GM18499 (cell line): ENCODE measurements around the gene STRA8.
"Not testable (repeated sequence)": the region's sequence is repeated elsewhere in the genome, so short reads cannot be mapped to it uniquely, and the experiment has no call there.

Experiments used
- ATAC-seq: cut with Tn5 transposase; IDR thresholded peaks from one replicate; pipeline ENCODE4 v1.9.1; 2021; ENCODE audit warnings: moderate number of reproducible peaks; ENCODE audit not compliant: insufficient read depth, unreplicated experiment

STRA8 gene

DNA sequence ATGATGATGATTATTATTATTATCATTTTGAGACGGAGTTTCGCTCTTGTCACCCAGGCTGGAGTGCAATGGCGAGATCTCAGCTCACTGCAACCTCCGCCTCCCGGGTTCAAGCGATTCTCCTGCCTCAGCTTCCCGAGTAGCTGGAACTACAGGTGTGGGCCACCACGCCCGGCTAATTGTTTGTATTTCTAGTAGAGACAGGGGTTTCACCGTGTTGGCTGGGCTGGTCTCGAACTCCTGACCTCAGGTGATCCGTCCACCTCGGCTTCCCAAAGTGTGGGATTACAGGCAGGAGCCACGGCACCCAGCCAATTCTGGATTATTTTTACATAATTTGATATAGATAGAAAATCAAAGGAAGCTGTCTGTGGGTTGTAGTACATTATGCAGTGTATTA, 457 bp downstream of the STRA8 start:
- not testable (repeated sequence) for ATAC-seq

DNA sequence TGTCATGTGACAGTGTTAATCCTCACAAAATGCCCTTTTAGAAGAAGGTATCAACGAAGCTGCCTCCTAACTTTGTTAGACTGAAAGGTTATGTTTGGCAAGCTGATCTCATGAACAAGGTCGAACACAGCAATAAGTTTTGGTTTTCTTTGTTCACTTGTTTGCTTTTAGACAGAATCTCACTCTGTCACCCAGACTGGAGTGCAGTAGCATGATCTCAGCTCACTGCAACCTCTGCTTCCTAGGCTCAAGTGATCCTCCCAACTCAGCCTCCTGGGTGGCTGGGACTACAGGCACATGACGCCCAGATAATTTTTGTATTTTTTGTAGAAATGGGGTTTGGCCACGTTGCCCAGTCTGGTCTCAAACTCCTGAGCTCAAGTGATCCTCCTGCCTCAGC, 1.1 kb downstream of the STRA8 start:
- no peak for ATAC-seq

DNA sequence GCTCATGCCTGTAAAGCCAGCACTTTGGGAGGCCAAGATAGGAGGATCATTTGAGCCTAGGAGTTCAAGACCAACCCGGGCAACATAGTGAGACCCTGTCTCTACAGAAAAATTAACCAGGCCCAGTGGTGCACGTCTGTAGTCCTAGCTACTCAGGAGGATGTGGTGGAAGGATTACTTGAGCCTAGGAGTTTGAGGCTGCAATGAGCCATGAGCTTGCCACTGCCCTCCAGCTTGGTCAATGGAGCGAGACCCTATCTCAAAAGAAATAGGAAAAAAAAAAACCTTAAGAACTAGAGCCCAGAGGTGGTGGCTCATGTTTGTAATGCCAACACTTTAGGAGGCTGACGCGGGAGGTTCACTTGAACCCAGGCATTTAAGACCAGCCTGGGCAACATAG, 2.2 kb downstream of the STRA8 start:
- no peak for ATAC-seq

DNA sequence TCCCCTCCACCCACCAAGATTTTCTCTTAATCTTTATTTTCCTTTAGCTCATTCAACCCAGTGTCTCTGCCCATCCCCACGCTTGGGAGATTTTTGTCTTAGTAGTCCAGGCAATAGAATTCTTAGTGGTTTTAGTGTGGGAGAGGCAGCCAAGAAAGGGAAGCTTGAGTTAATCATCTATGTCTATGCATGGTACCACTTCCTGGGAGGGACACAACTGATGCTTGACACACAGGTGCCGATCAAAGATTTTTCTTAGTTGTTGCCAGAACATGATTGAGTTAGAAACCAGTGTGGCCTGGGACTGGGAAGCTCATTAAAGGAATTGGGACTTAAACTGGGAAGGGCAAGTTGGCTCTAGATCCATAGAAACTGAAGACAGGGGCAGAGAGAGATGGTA, 3.1 kb downstream of the STRA8 start:
- peak; percentile 71 for ATAC-seq

DNA sequence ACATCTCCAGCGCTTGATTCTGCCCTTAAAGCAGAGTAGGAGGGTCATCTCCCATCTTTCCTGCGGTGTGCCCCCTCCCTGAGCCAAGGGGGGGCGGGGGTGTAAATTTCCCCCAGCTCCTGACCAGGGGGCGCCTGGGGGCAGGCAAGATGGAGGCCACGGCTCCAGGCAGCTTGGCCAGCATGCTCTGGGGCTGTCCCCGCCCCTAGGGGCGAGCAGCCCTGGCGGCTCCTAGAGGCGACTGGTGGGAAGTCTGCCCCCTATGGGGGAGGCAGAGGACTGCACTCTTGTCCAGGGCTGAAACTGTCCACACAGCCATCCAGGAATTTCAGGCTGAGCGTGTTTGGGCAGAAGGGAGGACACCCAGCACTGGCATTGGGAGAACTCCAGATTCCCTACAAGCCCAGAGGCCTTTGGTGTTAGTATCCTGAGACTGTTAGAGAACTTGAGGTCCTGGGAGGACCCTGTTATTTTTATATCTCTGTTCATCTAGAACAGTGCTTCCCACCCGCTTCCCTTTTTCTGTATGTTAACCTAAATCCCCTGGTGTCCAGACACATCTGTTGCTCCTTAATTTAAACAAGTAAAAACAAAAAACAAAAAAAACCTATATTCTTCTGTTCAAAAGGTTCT, 4.6 kb downstream of the STRA8 start:
- ATAC-seq: no peak

DNA sequence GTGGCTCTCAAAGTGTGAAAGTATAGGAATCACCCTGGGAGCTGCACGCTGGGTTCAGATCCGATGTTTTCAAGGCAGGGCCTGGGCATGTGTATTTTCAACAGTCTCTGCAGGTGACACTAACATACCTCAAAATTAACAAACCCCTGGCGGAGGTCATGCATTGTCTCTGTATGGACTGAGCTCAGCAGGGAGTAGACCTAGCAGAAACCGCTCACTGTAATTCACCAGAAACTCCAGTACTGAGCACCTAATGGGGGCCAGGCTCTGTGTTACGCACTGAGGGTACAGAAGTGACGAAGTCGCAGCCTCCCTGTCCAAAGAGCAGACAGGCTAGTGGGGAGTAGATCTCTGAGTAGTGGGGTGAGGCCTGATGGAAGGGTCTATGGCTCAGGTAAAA, 5.6 kb downstream of the STRA8 start:
- ATAC-seq: no peak

DNA sequence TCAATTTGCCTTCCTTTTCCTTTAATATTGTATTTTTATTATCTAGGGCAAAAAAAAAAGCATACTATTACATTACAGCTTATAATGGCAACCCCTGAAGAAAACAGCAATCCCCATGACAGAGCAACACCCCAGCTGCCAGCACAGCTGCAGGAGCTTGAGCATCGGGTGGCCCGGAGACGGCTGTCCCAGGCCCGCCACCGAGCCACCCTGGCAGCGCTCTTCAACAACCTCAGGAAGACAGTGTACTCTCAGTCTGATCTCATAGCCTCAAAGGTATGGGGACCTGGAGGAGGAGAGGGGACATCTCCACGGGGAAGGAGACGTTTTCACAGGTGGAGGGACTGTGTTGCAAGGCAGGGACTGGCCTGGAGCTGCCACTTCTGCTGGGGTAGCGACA, 6.8 kb downstream of the STRA8 start:
- ATAC-seq: no peak

DNA sequence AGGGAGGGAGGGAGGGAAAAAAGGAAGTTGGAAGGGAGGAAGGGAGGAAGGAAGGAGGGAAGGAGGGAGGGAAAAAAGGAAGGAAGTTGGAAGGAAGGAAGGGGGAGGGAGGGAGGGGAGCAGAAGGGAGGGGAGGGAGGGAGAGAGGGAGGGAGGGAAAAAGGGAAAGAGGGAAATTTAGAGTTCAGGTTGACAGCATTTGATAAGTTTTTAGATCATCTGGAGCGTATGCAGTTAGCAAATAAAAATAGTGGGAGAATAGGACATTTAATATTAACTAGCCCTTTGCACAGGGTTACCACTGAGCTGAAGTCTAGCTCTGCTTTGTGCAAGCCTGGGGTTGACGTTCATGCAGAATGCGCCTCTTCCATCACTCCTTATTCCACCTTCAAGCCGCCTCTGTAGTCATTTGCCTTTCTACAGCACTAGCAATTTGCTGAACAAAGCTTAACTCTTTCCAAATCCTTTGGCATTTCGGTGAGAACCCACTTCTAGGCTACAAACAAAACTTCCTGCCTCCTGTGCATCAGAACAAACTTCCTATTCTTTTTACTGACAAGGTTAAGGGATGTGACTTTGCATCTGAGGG, 8.6 kb downstream of the STRA8 start:
- ATAC-seq: no peak

DNA sequence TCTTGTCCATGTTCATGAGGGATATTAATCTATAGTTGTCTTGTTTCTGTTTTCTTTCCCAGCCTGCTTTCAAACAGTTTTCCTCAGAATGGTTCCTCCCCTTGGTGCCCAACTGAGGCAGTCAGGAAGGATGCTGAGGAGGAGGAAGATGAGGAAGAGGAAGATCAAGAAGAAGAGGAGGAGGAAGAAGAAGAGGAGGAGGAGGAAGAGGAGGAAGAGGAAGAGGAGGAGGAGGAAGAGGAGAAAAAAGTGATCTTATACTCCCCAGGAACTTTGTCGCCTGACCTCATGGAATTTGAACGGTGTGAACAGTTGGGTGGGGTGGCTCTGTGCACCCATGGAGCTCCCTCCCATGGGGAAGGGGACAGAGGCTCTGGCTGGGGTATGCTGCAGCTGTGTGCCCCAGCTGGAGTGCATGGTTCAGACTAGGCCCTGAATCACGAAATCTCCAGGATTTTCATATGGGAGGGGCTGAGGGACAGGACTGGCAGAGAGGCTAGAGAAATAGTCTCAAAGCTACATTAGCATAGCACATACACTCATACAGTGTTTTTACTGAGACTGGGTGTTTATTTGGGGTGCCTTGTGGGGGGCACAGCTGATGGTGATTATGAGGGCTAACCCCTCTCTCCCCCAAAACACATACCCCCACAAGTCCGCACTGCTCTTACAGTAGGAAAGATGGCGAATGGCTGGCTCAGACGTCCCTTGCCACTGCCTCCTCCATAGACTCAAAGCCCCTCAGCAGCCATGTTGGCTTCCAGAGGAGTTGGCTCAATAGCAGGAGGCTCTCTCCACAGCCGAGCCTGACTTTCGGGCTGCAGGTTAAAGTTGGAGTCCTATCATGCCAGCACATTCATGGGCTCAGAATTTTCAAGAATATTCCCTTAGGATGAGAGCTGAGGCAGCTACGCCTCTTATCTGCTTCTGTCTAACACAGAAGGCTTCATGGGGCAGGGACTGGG, 11.9 kb downstream of the STRA8 start:
- no peak for ATAC-seq

DNA sequence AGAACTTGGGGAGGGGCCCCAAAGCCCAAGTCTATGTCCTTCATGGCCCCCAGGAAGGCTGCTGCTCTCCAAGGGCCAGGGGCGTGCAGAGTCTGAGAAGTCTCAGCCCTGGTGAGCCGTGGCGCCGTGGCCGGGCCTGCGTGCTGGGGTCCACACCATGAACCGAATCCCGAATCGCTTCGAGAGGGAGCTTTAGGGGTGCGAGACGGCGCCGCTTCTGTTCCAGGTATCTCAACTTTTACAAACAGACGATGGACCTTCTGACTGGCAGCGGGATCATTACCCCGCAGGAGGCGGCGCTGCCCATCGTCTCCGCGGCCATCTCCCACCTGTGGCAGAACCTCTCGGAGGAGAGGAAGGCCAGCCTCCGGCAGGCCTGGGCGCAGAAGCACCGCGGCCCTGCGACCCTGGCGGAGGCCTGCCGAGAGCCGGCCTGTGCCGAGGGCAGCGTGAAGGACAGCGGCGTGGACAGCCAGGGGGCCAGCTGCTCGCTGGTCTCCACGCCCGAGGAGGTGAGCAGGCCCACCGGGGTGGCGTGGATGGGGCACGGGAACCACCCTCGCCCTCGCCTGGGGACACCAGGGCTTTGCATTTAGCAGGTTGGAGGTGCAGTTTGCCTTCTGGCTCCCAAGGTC, 12.7 kb downstream of the STRA8 start:
- no peak for ATAC-seq

DNA sequence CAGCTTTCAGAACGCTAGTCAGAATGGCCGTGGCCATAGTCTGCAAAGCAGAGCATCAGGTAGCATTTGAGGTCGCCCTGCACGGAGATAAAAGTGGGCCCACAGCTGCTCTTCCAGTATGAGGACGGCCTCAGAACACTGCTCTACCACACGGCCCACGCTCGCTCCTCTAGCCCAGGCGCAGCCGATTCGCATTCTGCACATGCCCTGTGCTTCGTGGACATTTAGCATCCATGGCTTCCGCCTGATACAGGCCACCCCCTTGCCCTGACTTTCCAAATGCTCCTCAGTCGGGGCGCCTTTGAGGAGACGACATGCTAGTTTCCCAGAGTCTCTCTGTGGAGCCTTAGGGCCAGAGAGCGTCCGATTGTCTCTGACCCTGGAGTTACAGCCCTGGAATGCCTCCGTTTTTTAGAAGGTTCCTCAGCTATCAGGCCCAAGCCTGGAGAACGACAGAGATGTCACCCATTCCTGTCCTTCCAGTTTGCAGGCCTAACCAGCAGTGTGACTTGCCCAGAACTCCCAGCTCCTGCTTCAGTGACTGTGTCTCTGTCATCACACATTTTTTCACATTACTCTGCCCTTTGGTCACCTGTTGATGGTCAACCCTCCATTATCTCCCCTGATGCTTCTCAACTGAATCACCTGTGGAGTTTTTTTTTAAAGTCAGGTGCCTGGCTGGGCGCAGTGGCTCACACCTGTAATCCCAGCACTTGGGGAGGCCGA, 14.3 kb downstream of the STRA8 start:
- no peak for ATAC-seq

DNA sequence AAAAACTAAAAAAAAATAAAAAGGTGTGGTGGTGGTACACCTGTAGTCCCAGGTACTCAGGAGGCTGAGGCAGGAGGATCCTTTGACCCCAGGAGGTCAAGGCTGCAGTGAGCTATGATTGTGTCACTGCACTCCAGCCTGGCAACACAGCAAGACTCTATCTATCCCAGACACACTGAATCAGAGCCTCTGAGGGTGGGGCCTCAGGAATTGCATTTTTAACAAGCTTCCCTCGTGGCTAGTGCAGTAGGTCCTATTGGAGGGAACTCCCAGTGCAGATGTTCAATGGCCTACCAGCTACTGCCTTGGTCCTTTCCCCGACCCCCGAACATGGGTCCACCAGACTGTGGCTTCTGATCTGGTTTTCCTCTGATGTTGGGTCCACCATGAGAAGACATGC, 14.9 kb downstream of the STRA8 start:
- no peak for ATAC-seq

DNA sequence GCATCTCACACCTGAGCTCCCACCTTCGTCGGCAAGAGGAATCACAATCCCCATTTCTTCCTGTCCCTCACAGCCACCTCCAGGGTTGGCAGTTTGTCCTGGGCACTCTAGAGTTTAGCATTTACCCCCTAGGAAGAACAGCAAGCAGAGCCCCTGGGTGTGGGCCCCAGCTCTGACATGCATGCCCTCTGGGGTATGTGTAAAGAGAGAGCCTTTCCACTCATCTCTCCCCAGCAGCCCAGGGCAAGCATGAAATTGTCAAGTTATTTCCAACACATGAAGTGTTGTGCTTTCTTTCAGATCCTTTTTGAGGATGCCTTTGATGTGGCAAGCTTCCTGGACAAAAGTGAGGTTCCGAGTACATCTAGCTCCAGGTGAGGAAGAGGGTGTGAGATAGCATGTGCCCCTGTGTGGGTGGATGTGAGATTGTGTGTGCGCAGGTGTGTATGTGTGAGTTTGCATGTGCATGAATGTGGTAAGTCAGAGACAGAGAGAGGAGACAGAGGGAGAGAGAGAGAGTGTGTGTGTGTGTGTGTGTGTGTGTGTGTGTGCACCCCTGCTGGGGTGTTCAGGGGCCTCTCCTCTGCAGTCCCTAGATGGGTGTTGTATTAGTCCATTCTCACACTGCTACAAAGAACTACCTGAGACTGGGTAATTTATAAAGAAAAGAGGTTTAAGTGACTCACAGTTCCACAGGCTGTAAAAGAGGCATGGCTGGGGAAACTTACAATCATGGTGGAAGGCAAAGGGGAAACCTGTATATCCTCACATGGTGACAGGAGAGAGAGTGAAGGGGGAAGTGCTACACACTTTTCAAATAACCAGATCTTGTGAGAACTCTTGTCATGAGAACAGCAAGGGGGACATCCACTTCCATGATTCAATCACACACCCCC, 18.1 kb downstream of the STRA8 start:
- ATAC-seq: no peak

DNA sequence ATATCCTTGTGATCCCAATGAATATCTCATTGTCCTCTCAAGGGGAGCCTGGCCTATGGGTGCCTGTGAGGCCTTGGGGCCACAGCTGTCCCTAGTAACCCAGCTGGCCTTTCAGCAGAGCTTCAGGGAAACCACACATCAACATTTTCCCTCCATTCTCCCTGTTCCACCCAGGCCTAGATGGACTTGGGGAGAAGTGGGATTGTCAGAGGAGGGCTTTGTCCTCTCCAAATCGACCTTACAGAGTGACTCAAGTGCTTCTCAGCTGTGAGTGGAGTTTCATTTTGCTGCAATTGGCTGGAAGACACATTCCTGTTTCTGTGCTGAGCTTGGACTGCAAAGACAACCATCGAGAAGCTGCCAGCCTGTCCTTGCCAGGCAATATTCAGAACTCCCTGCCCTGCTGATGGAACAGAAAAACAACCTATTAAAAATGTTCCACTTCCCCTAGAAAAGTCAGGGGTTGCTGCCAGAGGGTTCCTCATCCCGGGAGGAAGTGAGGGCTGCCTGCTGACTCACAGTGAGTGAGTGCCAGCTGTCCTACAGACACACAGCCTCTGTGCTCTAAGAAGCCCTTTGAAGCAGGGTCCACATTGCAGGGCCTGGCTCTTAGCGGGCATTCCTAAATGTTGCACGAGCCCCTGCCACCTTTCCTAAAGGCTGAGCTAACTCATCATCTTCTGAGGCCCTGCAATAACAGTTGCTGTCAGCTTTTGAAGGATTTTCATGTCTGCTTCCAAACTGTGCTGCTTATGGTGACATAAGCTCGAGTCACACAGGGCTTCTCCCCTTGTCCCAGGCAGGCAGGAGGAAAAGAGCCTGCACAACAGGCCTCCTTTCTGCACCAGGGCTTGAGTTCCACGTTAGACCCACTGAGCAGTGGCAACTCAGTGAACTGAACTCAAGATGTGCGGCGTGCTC, 20.5 kb downstream of the STRA8 start:
- ATAC-seq: no peak

DNA sequence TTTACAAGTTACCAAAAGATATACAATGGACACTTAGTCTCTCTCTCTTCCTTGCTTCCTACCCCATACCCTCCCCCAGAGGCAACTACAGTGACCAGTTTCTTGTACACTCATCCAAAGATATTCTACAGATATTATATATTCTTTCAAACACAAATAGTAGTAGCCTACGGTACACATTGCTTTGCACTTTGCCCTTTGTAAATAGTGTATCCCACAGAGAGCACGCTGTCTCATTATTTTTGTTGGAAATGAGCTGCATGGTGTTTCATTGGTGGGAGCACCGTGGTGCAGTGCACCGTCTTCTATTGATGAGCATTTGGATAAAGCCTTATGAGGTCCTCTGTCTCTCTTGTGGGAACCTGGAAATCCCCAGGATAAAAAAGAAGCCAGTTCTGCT, 24.2 kb downstream of the STRA8 start:
- ATAC-seq: no peak

DNA sequence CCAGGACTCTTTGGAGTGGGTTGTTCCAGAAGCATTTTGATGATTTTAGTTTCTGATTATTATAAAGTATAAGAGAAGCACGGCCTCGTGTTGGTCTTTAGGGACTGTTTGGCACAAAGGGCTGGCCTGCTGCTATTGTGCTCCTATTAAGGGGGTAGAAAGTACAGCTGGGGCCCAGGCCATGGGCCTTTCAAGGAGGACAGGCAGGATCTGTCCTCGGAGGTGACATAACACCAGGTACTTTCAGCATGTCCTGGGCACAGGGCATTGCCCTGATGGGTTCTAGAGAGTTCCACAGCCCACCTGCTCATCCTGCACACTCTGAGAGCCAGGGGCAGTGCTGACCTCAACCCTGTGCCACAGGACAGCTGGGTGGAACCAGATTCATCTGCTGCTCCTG, 24.9 kb downstream of the STRA8 start:
- no peak for ATAC-seq

DNA sequence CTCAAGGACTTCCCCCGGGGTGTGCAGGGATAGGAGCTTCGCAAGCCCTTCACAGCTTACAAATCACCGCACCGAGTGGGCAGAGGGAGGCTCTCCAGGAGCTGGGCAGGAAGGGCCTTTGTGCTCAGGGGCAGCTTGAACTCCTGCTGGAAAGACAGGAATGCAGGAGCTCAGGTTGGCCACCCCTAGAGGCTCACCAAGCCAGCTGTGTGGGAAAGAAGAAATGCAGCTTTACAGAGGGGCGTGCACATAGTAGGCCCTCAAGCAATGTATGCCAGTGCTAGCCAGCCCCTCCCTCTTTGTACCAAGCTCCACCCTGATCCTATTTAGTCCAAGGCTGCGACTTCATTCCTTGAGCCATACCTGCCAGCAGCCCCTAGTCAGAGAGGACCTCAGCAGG, 26.1 kb downstream of the STRA8 start:
- ATAC-seq: no peak

DNA sequence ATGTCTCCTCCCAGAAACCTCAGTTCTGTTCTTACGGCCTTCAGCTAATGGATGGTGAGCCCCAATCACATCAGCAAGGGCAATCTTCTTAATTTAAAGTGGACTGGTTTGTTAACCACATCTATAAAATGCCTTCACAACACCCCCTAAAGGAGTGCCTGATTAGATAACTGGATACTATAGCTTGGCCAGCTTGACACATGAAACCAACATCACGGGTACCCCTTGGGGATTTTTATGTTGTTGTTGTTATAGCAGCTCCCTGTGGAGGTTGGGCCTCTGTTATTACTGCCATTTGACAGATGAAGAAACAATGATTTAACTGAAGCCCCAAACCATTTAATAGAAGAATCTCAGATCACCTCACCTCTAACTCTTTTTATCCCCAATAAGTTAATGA, 26.8 kb downstream of the STRA8 start:
- no peak for ATAC-seq
